DND-41 (cell line): Measurements from ENCODE around the gene NCSTN.

Source experiments
- CTCF ChIP-seq: IDR thresholded peaks from 2 replicates; pipeline ENCODE4 v1.5.1; 2012; ENCODE audit warnings: borderline replicate concordance, low read length, moderate library complexity, mild to moderate bottlenecking; ENCODE audit not compliant: poor library complexity, severe bottlenecking; ENCODE audit errors: extremely low read depth
- EZH2 ChIP-seq: IDR thresholded peaks from 3 replicates; pipeline ENCODE4 v1.6.1; 2012; ENCODE audit warnings: borderline replicate concordance, low read depth, mild to moderate bottlenecking, moderate library complexity, low read length, inconsistent platforms; ENCODE audit not compliant: severe bottlenecking

GRCh38 chr1:160346463-160346862, 3.3 kb downstream of the NCSTN start:
- no peak for TF ChIP-seq CTCF
- TF ChIP-seq EZH2, result no peak
